ENCODE measurements around the gene PIK3AP1.

DNA sequence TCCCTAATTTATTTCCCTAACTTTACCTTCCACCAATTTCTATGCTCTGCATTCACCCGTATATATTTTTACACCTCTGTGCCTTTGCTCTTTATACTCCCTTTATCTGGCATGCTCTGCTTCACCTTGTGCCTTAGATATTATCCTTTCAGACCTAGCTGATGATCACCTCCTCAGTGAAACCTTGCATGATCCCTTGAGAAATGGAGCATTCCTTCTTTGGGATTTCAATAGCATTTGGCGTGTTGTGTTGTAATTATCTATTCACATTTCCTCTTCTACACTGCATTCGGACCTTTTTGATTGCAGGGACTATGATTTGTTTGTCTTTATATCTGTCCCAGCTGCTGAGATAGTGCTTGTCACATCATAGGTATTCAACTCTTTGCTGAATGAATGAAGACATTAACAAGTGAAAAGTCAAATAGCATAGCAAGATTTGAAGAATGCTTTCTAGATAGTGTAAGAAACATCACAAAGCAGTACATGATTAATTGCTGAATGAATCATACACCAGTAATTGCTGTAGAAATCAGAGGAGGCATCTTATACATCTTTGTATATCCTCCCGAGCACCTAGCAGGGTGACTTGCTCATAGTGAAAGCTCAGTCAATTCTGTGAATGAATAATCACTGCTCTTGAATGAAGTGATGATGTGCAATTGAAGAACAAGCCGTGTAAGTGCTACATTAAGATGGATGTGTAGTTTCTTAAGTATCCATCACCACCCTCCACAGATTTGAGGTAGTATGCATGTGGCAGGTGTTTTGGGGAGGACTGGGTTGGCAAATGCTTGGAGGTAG is 131.5 kb downstream of the PIK3AP1 start:
- TF ChIP-seq, protein P1, sequence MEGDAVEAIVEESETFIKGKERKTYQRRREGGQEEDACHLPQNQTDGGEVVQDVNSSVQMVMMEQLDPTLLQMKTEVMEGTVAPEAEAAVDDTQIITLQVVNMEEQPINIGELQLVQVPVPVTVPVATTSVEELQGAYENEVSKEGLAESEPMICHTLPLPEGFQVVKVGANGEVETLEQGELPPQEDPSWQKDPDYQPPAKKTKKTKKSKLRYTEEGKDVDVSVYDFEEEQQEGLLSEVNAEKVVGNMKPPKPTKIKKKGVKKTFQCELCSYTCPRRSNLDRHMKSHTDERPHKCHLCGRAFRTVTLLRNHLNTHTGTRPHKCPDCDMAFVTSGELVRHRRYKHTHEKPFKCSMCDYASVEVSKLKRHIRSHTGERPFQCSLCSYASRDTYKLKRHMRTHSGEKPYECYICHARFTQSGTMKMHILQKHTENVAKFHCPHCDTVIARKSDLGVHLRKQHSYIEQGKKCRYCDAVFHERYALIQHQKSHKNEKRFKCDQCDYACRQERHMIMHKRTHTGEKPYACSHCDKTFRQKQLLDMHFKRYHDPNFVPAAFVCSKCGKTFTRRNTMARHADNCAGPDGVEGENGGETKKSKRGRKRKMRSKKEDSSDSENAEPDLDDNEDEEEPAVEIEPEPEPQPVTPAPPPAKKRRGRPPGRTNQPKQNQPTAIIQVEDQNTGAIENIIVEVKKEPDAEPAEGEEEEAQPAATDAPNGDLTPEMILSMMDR (IDR thresholded peaks at IDR 0.05; ENCODE audit: low read length): no peak
- no peak for TF ChIP-seq EZH2 (optimal IDR thresholded peaks at IDR 0.05; ENCODE audit: low read depth, low read length)
